Activated CD4-positive, alpha-beta T cell treated with anti-CD3 and anti-CD28 coated beads, Interleukin-2, amount 50 U/mL, for 16 hours (primary cell): ENCODE results near the gene TSPAN5.
A peak's percentile ranks its signal among the peaks of the same experiment; 100 is the strongest.

Experiments
- DNase-seq: peaks from one replicate; pipeline ENCODE4 v3.0.0-alpha.2; 2020

The TSPAN5 gene

GRCh38 chr4:98615991-98616390, 42.4 kb downstream of the TSPAN5 start:
- no peak for DNase-seq

- no peak for DNase-seq
Measured at GRCh38 chr4:98614662-98615061, 43.7 kb downstream of the TSPAN5 start.

- DNase-seq = no peak
Measured at GRCh38 chr4:98614094-98614493, 44.3 kb downstream of the TSPAN5 start.

DNA sequence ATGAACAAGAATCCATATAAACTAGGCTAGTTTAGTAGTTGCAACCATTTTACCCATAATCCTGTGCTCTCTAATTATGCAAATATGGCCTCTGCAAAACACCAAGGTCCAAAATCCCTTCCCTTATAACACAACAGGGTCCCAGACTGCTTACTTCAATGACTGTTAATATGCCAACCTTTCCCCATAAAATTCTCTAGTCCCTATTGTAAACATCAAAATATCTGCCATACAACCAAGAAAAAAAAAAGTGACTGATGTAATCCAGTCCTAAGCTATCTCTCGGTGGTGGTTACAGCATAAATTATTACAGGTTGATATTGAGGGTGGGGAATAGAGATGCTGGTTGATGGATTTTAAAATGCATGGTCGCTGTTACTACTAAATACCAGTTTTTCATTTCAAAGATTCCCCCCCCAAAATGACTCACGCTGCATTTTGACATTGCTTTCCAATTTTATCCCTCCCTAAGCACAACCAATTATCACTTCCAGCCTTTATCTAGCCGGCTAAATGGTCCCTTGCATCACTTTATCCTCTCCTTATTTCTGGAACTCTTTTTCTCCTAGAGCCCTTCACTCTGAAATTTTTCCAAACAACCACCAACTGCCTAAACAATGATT, 44.8 kb downstream of the TSPAN5 start:
- no peak for DNase-seq

GRCh38 chr4:98612318-98613250, 45.8 kb downstream of the TSPAN5 start:
- no peak for DNase-seq

GRCh38 chr4:98611677-98612317, 46.6 kb downstream of the TSPAN5 start:
- DNase-seq = no peak

- no peak for DNase-seq
Measured at GRCh38 chr4:98610926-98611676, 47.3 kb downstream of the TSPAN5 start.

GRCh38 chr4:98610431-98610830, 48.0 kb downstream of the TSPAN5 start:
- no peak for DNase-seq

- no peak for DNase-seq
Measured at GRCh38 chr4:98609934-98610333, 48.5 kb downstream of the TSPAN5 start.

- DNase-seq = no peak
Measured at GRCh38 chr4:98608356-98608755, 50.1 kb downstream of the TSPAN5 start.

- no peak for DNase-seq
Measured at GRCh38 chr4:98606894-98607293, 51.5 kb downstream of the TSPAN5 start.

- DNase-seq = no peak
Measured at GRCh38 chr4:98605216-98605615, 53.2 kb downstream of the TSPAN5 start.

- no peak for DNase-seq
Measured at GRCh38 chr4:98604723-98605122, 53.7 kb downstream of the TSPAN5 start.

- peak; percentile 72 for DNase-seq
Measured at GRCh38 chr4:98603683-98604521, 54.5 kb downstream of the TSPAN5 start.

- DNase-seq = peak; percentile 85
Measured at GRCh38 chr4:98602270-98602669, 56.1 kb downstream of the TSPAN5 start.

DNA sequence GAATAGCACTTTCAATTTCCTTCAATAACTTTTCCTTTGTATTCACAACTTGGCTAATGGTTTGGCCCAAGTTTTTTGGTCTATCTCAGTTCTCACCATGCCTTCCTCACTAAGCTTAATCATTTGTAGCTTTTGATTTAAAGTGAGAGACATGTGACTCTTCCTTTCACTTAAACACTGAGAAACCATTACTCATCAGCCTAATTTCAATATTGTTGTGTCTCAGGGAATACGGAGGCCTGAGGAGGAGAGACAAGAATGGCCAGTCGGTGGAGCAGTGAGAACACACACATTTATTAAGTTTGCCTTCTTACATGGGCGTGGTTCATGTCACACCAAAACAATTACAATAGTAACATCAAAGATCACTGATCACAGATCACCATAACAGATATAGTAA, 56.7 kb downstream of the TSPAN5 start:
- peak; percentile 84 for DNase-seq

GRCh38 chr4:98599617-98600205, 58.7 kb downstream of the TSPAN5 start:
- DNase-seq = no peak

- no peak for DNase-seq
Measured at GRCh38 chr4:98586962-98587354, 71.5 kb downstream of the TSPAN5 start.

DNA sequence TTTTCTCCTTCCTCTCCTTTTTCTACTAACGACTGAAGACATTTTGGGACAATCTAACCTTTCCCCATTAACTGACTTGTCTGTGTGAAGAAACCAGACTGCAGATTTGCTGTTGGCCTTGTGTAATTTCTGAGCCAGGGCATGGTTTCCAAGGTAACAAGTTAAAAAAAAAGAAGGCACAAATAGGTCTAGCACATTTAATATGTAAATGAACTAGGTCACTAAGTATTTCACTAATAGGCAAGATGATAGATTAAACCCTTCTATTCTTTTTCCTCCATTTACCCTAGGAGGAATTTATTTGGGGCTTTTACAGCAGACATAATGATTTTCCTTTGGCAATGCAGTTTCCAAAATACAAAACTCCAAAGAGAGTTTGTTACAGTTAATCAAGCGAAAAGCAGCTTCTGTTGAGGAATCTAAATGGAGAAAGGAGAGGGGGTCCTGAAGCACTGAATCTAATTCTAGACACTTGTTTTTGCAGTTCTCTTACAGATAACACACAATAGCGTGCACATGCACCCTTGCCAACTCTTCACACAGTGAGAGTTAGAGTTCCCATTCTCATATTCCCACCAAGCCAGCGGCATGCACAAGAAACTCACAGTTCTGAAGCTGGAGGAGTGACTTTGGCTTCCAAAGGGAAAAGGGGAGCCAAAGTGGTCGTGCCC, 72.0 kb downstream of the TSPAN5 start:
- DNase-seq = no peak

DNA sequence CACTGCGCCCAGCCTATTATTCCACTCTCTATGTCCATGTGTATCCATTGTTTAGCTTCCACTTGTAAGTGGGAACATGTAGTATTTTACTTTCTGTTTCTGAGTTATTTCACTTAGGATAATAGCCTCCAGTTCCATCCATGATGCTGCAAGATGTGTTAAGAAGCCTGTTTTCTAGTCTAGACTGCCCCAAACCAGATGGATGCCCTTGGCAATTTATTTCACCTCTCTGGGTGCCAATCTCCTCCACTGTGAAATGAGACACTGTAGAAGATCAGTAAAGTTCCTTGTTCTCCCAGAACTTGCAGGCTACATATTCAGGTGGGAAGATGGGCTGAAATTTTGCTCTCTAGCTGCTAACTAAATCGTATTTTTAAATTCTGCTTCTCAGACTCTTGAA, 72.8 kb downstream of the TSPAN5 start:
- no peak for DNase-seq

DNA sequence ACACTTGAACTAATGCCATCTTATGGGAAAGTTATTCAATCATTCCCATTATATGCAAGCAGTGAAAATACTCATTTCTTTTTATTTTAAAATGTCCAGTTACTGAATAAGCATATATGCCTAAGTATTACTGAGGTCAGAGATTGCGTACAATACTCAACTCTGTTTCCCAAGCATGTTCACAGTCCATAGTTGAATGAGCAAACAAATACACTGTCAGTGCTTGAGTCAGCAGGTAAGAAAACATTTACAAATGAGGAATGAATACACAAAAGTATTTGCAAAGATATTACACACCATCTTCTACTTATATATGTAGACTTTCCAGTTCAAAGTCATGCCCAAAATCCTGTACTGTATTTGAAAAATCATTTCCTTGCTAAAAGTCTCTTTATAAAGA, 74.1 kb downstream of the TSPAN5 start:
- no peak for DNase-seq
